Ovary (tissue), 3 donors: ENCODE measurements around the gene HSPA12B.

ENCODE experiments used
- POLR2A ChIP-seq: fragments of 450-650 bp; IDR thresholded peaks from one replicate; pipeline ENCODE4 v1.6.1; 2017; ENCODE audit warnings: antibody characterized with exemption, mild to moderate bottlenecking, moderate library complexity
- TF ChIP-seq, protein P1 (sequence below), 3 donors: fragments of 450-650 bp in 2 of 3; fragments of 200-600 bp in 1 of 3; IDR thresholded peaks; one replicate each; pipeline versions ENCODE4 v1.5.1 to v1.8.0; 2016 to 2022; ENCODE audit warnings: antibody characterized with exemption in 3 of 3, mild to moderate bottlenecking in 1 of 3
- donor health status: DM: no; HTN: no; CAD: no.

GRCh38 chr20:3751675-3752385, 19.3 kb downstream of the HSPA12B start:
- no peak for TF ChIP-seq POLR2A
- TF ChIP-seq, protein P1, sequence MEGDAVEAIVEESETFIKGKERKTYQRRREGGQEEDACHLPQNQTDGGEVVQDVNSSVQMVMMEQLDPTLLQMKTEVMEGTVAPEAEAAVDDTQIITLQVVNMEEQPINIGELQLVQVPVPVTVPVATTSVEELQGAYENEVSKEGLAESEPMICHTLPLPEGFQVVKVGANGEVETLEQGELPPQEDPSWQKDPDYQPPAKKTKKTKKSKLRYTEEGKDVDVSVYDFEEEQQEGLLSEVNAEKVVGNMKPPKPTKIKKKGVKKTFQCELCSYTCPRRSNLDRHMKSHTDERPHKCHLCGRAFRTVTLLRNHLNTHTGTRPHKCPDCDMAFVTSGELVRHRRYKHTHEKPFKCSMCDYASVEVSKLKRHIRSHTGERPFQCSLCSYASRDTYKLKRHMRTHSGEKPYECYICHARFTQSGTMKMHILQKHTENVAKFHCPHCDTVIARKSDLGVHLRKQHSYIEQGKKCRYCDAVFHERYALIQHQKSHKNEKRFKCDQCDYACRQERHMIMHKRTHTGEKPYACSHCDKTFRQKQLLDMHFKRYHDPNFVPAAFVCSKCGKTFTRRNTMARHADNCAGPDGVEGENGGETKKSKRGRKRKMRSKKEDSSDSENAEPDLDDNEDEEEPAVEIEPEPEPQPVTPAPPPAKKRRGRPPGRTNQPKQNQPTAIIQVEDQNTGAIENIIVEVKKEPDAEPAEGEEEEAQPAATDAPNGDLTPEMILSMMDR (IDR thresholded peaks at IDR 0.05) = no peak
